Stimulated activated CD4-positive, alpha-beta T cell treated with anti-CD3 and anti-CD28 coated beads, Interleukin-15, amount 100 ng/mL, for 1 hour (primary cell): ENCODE measurements around the gene TPX2.
A peak's percentile ranks its signal among the peaks of the same experiment; 100 is the strongest.

Experiments used
- DNase-seq, 2 donors: peaks; one replicate each; pipeline ENCODE4 v3.0.0-alpha.2; 2020; ENCODE audit warnings: low read depth in 1 of 2, low spot score in 1 of 2

Gene TPX2

GRCh38 chr20:31831771-31832306 lies 92.7 kb downstream of the TPX2 start:
- no peak for DNase-seq

- DNase-seq = peak in 1 of 2 donors; percentile 52
Measured at GRCh38 chr20:31833130-31833930, 94.2 kb downstream of the TPX2 start.

- DNase-seq = no peak
Measured at GRCh38 chr20:31833931-31834521, 94.9 kb downstream of the TPX2 start.

- DNase-seq = no peak
Measured at GRCh38 chr20:31835554-31835953, 96.5 kb downstream of the TPX2 start.

GRCh38 chr20:31835977-31836852 lies 97.1 kb downstream of the TPX2 start:
- DNase-seq = no peak

GRCh38 chr20:31836853-31837608 lies 97.9 kb downstream of the TPX2 start:
- no peak for DNase-seq

DNA sequence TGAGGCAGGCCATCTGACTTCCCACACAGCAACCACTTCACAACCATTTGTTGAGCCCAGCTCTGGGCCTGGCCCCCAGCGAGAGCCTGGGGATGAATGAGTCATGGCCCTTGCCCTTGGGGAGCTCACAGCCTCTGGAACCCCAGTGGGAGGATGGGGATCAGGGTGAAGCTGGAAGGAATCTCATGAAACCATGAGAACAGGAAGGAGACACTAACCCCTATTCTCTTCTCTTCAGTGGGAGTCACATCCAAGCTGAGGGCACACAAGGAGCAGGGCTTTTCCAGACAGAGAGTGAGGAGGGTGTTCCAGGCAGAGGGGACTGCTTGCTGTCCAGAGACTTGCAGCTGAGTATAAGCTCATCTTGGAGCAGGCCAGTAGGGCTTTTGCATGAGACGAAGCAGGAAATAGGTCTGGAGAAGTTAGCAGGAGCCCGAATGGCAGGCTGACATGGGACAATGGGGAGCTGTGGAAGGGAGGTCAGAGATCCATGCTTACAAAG lies 98.9 kb downstream of the TPX2 start:
- DNase-seq = no peak

DNA sequence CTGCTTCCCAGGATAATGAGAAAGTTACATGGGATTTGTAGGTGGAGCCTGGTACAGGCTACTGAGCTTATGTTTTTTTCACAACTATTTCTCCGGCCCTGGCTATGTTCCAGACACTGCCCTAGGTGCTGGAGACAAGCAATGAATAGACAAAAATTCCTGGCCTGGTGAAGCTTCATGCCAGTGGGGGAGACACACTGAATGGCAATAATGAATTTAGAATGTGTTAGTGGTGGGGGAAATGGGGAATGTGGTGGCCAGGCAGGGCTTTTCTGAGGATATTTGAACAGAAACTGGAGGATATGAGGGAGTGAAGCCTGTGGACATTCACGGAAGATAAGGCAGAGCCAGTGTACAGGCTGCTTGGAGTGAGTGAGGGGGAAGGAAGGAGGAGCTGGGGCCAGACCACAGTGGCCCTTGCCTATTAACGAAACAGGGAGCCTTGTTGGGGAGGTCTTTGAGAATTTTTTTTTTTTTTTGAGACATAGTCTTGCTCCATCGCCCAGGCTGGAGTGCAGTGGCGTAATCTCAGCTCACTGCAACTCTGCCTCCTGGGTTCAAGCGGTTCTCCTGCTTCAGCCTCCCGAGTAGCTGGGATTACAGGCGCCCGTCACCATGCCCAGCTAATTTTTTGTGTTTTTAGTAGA lies 99.7 kb downstream of the TPX2 start:
- no peak for DNase-seq

GRCh38 chr20:31839782-31840487 lies 100.8 kb downstream of the TPX2 start:
- DNase-seq = no peak

DNA sequence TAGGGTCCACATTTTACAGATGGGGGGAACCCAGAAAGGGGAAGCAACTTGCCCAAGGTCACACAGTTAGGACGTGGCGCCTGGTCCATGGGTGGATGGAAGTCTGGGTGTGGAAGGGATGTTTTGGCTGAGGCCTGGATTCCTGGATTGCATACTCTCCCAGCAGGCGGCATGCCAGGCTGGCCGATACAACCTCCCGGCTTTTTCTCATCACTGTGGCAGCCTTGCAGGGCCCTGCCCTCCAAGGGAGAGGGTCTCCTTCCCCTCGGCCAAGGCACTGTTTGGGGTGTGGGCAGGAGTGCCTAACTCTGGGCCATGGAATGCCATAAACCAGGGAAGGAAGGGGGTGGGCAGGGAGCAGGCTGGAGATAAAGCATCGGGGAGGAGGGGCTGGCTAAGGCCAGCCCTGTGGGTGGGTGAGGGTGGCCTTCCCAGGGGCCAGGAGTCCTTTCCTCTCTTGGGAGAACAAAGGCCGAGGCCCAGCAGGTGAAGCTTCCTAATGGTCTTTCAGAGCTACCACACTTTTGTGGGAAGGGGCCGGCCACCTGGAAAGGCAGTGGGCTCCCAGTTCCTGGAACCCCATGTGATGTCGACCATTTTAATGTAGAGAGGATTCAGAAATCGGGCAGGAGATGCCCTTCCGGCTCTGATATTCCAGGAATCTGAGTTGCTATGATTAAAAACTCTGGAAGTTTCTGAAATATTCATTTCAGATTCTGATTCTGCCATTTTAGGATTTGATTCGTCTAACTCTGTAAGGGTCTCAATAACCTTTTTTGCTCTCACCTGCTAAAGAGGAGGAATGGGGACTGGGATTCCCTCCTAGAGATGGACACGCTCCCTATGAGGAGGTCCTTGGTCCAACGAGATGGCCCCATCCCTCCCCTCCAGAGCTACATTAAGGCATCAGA lies 102.1 kb downstream of the TPX2 start:
- no peak for DNase-seq

DNA sequence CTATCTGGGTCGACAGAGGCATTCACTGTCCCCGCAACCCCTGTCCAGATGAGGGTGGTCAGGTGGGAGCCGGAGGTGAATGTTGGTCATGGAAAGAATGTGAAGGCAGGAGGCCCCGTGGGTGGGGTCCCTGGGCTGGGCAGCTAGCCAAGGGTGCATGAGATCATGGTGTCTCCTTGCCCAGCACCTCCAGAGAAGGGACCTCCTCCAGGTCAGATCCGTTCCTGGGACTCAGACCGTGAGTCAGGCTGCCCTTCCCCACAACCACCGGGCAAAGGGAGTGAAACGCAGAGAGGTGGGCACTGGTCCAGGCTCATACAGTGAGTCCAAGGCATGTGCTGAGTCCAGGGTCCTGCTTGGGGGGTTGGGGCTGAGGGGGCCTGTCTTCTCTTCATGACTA lies 102.8 kb downstream of the TPX2 start:
- DNase-seq = no peak

GRCh38 chr20:31842471-31843157 lies 103.5 kb downstream of the TPX2 start:
- no peak for DNase-seq

- DNase-seq = no peak
Measured at GRCh38 chr20:31843288-31843687, 104.2 kb downstream of the TPX2 start.

- DNase-seq = no peak
Measured at GRCh38 chr20:31843881-31844280, 104.8 kb downstream of the TPX2 start.

DNA sequence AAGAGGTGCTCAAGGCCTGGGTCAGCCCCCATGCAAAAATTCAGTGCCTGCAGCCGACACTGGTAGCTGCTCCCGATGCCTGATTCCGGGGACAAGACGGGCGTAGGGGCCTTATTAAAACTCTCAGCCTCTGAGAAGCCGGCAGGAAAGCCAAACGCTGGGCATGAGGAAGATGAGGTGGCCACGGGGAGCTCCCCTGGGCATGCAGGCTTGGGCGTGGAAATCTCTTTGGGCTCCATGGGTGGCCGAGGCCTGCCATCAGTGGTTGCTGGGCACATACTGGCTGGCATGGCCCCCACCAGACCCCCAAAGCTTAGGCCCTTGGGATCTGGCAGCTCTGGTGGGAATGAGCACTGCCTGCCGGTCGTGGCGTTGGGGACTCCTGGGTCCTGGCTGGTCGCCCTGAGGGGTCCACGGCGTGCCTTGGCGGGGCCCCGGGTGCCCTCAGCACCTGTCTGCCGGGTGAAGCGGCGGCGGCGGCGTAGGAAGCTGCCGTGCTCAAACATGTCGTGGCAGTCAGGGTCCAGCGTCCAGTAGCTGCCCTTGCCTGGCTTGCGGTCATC lies 105.7 kb downstream of the TPX2 start:
- no peak for DNase-seq

GRCh38 chr20:31845300-31845863 lies 106.3 kb downstream of the TPX2 start, which contains the start of gene FOXS1:
Gene FOXS1 (minus strand): TSS chr20:31845604. CDS start chr20:31845542, 62 bp downstream.
- no peak for DNase-seq

- DNase-seq = no peak
Measured at GRCh38 chr20:31846793-31847138, 107.7 kb downstream of the TPX2 start.
